Hair follicular keratinocyte (primary cell): ENCODE measurements around the gene GTF2H1. TPM values are rescaled to one million over a fixed set of nuclear protein-coding genes. Genes with fewer than 3 reads are reported as not detected.

Experiments
- total RNA-seq: library from RNA; depleted of rRNA; stranded (reverse); fragments of >200 nt; gene quantifications from 2 replicates; pipeline ENCODE4 v1.2.3, GENCODE V29; 2015

GTF2H1 gene
- total RNA-seq, result 32.3 and 51.3 TPM in 2 replicates

DNA sequence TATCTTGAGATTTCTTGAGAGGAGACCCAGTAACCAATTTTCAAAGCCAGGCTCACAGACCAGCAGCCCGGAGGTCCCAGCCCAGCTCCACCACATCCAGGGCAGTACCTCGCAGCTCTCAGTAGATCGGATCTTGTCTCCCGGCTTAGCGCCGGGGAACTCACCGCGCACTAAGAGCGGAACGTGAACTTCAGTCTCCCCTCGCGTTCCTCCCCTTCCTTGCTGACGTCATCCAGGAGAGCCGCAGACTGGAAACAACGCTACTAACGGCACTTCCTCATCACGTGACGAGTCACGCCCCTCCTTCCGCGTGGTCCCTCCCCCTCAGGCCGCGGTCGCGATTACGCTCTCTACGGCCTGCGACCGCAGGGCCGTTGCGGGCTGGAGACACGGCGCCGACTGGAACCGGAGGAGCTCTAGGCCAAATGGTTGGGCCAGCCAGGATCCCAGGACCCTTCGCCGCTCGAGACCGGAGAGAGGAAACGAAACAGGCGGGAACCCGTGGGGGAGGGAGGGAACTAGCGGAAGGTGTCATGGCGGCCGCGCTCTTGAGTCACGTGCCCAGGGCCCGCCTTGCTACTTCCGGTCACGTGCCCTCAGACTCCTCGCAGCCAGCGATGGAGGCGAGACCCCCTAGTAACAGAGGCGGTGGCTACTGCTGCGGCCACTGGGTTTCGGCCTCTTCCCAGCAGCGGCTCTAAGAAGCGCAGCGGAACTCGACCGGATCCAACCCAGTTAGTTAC is at the start of gene GTF2H1, which contains the start of gene HPS5:
TSS of gene GTF2H1 (plus strand) at position 599 of the 743 bp plus-strand sequence. CDS start 10,508 bp downstream, outside the sequence.
TSS of gene HPS5 (minus strand) at position 172 of the 743 bp plus-strand sequence. CDS start 4,282 bp downstream, outside the sequence.

DNA sequence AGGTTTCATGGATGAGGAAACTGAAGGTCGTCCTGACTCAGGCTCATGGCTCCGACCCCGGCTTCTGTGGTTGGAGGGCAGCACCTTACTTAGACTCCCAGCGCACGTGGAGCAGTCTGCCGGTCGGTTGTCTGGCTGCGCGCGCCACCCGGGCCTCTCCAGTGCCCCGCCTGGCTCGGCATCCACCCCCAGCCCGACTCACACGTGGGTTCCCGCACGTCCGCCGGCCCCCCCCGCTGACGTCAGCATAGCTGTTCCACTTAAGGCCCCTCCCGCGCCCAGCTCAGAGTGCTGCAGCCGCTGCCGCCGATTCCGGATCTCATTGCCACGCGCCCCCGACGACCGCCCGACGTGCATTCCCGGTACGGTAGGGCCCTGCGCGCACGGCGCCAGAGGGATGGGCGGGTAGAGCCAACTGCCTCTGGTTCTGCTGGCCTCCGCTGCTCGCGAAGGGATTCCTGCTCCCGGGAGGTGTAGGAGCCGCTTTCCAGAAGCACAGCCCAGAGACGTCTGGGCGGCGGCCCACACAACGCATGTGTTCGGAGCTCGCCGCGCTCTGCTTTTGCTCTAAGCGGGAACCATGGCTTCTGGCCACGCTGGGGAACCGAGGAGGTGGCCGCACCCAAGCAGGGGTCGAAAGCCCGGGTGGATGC is 72.0 kb downstream of the GTF2H1 start, which contains the start of gene LDHA:
TSS of gene LDHA (plus strand) at position 289 of the 653 bp plus-strand sequence. CDS start 2,280 bp downstream, outside the sequence.

Other genes starting within 250 kb of the GTF2H1 start
- 14.8 and 26.0 TPM in 2 replicates for gene SAAL1, start 216.5 kb upstream of the GTF2H1 start, total RNA-seq
- 24.1 and 45.6 TPM in 2 replicates for gene MRGPRX3, start 190.0 kb upstream of the GTF2H1 start, total RNA-seq
- 0.27 and 0.55 TPM in 2 replicates for gene MRGPRX4, start 149.7 kb upstream of the GTF2H1 start, total RNA-seq
- gene SAA4, start 85.8 kb upstream of the GTF2H1 start, total RNA-seq, result not detected in 2 replicates
- 7.4 and 19.6 TPM in 2 replicates for gene SAA2, start 73.9 kb upstream of the GTF2H1 start, total RNA-seq
- 160 and 186 TPM in 2 replicates for gene SAA1, start 56.3 kb upstream of the GTF2H1 start, total RNA-seq
- gene HPS5, start 427 bp upstream of the GTF2H1 start, total RNA-seq, result 11.7 and 21.3 TPM in 2 replicates
- gene LDHA, start 72.0 kb downstream of the GTF2H1 start, total RNA-seq, result 815 and 1,231 TPM in 2 replicates
- gene LDHC, start 89.8 kb downstream of the GTF2H1 start, total RNA-seq, result not detected in 2 replicates
- not detected in 2 replicates for gene LDHAL6A, start 133.3 kb downstream of the GTF2H1 start, total RNA-seq
- 99.5 and 101 TPM in 2 replicates for gene TSG101, start 204.4 kb downstream of the GTF2H1 start, total RNA-seq